Mucosa of descending colon (tissue), 3 donors: ENCODE data around the gene MRPL4. TPM values are rescaled to one million over a fixed set of nuclear protein-coding genes. Genes with fewer than 3 reads are reported as not detected.

Experiments used
- ATAC-seq: fragments of 200-7000 bp; cut with Tn5 transposase; one replicate; pipeline ENCODE4 v1.9.1; 2020; ENCODE audit warnings: mild to moderate bottlenecking, moderate library complexity
- DNase-seq, 3 donors: peaks; one replicate each; pipeline ENCODE4 v3.0.0-alpha.2; 2020
- H3K36me3 ChIP-seq: fragments of 200-600 bp; one replicate; pipeline ENCODE4 v1.8.0; 2021; ENCODE audit warnings: low read depth, mild to moderate bottlenecking
- H3K4me1 ChIP-seq: fragments of 200-600 bp; one replicate; pipeline ENCODE4 v1.8.0; 2021; ENCODE audit warnings: low read depth, mild to moderate bottlenecking
- H3K4me3 ChIP-seq: fragments of 200-600 bp; one replicate; pipeline ENCODE4 v1.8.0; 2021; ENCODE audit warnings: mild to moderate bottlenecking
- H3K9me3 ChIP-seq: fragments of 200-600 bp; one replicate; pipeline ENCODE4 v1.8.0; 2021; ENCODE audit warnings: mild to moderate bottlenecking
- intact Hi-C, 2 donors: fragments of 100-400 bp; cut with DNase I in 1 of 2; cut with micrococcal nuclease in 1 of 2; formaldehyde crosslinking; loops; one replicate each; pipeline versions ENCODE4 v1.11.0 to v1.11.1; 2022; cut with DNase I, micrococcal nuclease
- total RNA-seq, 3 donors: library from RNA; stranded (reverse); fragmentation: NEBNext Ultra II Directional in 2 of 3; extraction: Animal tissue kit (Norgen Biotek cat#: 25700) in 2 of 3; gene quantifications; one replicate each; pipeline versions ENCODE4 v1.2.1 to v1.2.4, GENCODE V29; 2021 to 2023
- TF ChIP-seq, protein P1 (sequence below): fragments of 200-600 bp; IDR thresholded peaks from one replicate; pipeline ENCODE4 v1.8.0; 2022; ENCODE audit warnings: antibody characterized with exemption, mild to moderate bottlenecking
- donor health status: DM: no; HTN: no; CAD: no; lungs with moderate emphysema.
- donor health status: DM: no; HTN: no; CAD: no.
- donor health status: DM: no; HTN: yes; CAD: no.

MRPL4 gene
- total RNA-seq, 3 donors from 2014 or later = 47.5 to 65.5 (median 49.6) TPM

GRCh38 chr19:10269333-10270179, 17.5 kb downstream of the MRPL4 start:
- Histone ChIP-seq H3K4me1 (peaks cover 15% of the 10 kb centered on the region), H3K4me3 (no peak overlapping the region), H3K36me3 (no peaks in the 10 kb centered on the region), H3K9me3 (no peaks in the 10 kb centered on the region)
- DNase-seq = peak; percentile 91 to 94 (median 92)
- peak; percentile 83 for ATAC-seq
- intact Hi-C loops = loop anchor here (2.0 kb wide), 1 partner anchor 119 kb away; no protein-coding TSS in a partner anchor
- TF ChIP-seq, protein P1, sequence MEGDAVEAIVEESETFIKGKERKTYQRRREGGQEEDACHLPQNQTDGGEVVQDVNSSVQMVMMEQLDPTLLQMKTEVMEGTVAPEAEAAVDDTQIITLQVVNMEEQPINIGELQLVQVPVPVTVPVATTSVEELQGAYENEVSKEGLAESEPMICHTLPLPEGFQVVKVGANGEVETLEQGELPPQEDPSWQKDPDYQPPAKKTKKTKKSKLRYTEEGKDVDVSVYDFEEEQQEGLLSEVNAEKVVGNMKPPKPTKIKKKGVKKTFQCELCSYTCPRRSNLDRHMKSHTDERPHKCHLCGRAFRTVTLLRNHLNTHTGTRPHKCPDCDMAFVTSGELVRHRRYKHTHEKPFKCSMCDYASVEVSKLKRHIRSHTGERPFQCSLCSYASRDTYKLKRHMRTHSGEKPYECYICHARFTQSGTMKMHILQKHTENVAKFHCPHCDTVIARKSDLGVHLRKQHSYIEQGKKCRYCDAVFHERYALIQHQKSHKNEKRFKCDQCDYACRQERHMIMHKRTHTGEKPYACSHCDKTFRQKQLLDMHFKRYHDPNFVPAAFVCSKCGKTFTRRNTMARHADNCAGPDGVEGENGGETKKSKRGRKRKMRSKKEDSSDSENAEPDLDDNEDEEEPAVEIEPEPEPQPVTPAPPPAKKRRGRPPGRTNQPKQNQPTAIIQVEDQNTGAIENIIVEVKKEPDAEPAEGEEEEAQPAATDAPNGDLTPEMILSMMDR = peak; percentile 83

DNA sequence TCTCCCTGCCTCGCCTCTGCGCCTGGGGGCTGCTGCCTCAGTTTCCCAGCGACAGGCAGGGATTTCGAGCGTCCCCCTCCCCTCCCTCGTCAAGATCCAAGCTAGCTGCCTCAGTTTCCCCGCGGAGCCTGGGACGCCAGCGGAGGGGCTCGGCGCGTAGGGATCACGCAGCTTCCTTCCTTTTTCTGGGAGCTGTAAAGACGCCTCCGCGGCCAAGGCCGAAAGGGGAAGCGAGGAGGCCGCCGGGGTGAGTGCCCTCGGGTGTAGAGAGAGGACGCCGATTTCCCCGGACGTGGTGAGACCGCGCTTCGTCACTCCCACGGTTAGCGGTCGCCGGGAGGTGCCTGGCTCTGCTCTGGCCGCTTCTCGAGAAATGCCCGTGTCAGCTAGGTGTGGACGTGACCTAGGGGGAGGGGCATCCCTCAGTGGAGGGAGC, 18.2 kb downstream of the MRPL4 start:
- intact Hi-C loops = no loop called here

GRCh38 chr19:10270616-10271394, 18.8 kb downstream of the MRPL4 start, which contains the start of gene ICAM1:
ICAM1 (plus strand) TSS chr19:10271120; CDS start chr19:10271160, 40 bp downstream.
- ATAC-seq = peak; percentile 75
- Histone ChIP-seq H3K4me1 (peaks cover 20% of the 10 kb centered on the region), H3K4me3 (no peak within 1 kb of the TSS), H3K9me3 (no peaks in the 10 kb centered on the region), H3K36me3 (no peaks in the 10 kb centered on the region)
- TF ChIP-seq, protein P1 = no peak
- peak; percentile 76 to 93 (median 83) for DNase-seq
- intact Hi-C loops = no loop called here

More for the DNA sequence above, 18.2 kb downstream of the MRPL4 start:
- no peaks in the 10 kb centered on the region for H3K9me3 ChIP-seq
- TF ChIP-seq, protein P1 = no peak
- no peaks in the 10 kb centered on the region for H3K36me3 ChIP-seq
- peak; percentile 64 to 93 (median 82) for DNase-seq
- ATAC-seq = peak; percentile 67
- peaks cover 19% of the 10 kb centered on the region for H3K4me1 ChIP-seq
- H3K4me3 ChIP-seq = no peak overlapping the region

DNA sequence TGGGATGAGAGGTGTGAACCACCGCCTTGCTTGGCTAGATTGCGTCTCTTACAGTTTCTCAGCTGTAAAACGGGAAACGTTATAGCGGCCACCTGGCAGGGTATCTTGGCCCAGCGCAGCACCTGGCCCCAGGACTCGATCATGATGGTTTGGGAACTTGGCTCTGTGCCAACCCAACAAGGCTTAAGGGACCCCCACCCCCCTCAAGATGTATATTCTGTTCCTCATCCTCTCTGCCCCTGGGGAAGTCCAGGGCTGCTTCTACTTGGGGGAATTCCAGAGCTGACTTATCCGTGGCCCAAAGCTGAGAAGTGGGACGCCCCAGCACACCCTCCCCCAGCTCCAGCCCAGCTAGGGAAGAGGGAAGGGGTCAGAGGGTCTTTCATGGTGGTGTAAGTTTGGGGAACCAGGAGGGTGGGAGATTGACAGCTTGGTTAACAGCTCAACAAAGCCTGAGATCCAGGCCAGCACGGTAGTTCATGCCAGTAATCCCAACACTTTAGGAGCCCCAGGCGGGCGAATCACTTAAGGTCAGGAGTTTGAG, 19.6 kb downstream of the MRPL4 start:
- DNase-seq (peak in 2 of 3 donors; percentile 41 to 55), ATAC-seq (peak; percentile 6)
- intact Hi-C loops = no loop called here
- Histone ChIP-seq H3K4me1 (peaks cover 20% of the 10 kb centered on the region), H3K9me3 (no peaks in the 10 kb centered on the region), H3K36me3 (no peaks in the 10 kb centered on the region), H3K4me3 (no peak overlapping the region)
- TF ChIP-seq, protein P1 = no peak

DNA sequence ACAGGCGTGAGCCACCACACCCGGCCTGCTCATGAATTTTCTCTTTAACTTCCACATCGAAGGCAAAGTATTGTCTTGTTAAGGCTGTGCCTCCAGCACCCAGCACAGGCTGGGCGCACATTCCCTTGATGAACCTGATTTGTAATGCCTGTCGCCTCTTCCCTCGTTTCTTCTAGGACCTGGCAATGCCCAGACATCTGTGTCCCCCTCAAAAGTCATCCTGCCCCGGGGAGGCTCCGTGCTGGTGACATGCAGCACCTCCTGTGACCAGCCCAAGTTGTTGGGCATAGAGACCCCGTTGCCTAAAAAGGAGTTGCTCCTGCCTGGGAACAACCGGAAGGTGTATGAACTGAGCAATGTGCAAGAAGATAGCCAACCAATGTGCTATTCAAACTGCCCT, 22.6 kb downstream of the MRPL4 start:
- TF ChIP-seq, protein P1 = no peak
- no peak for DNase-seq
- intact Hi-C loops = no loop called here
- Histone ChIP-seq H3K36me3 (no peaks in the 10 kb centered on the region), H3K9me3 (no peaks in the 10 kb centered on the region), H3K4me3 (no peak overlapping the region), H3K4me1 (peaks cover 20% of the 10 kb centered on the region)
- ATAC-seq = no peak
